Measurements from ENCODE around the gene RASGRF2.

RASGRF2 gene

GRCh38 chr5:81167544-81167943 lies 207.4 kb downstream of the RASGRF2 start:
- H3K4me1 ChIP-seq (ENCODE audit: control insufficient read depth in 1 of 2, insufficient read depth in 2 of 2, low read length in 2 of 2): peaks cover 21 to 36% of the 10 kb centered on the region in 2 experiments
- no peak overlapping the region for H3K4me3 ChIP-seq (ENCODE audit: low read depth, low read length)
- WGBS (ENCODE audit: extremely low coverage, insufficient coverage, insufficient read length): no CpG with 5 or more reads among the region's 8 CpGs
- peak overlapping the region; percentile 15 for H2BK120ac ChIP-seq (ENCODE audit: insufficient read depth, low read length, poor library complexity)
- H3K9me3 ChIP-seq (ENCODE audit: insufficient read depth, low read depth, low read length): peaks cover 6% of the 10 kb centered on the region
- H4K12ac ChIP-seq (ENCODE audit: low read depth, low read length): no peak overlapping the region
- no peak overlapping the region for H3K23ac ChIP-seq (ENCODE audit: low read length)
- H4K91ac ChIP-seq (ENCODE audit: low read depth, low read length): peak overlapping the region; percentile 98
- no peak overlapping the region for H3K14ac ChIP-seq (ENCODE audit: low read length)
- peak overlapping the region; percentile 14 for H2BK5ac ChIP-seq (ENCODE audit: low read depth, low read length, poor library complexity)
- H2BK12ac ChIP-seq (ENCODE audit: low read length): no peak overlapping the region
- H3K79me1 ChIP-seq (ENCODE audit: low read length): peaks cover 35% of the 10 kb centered on the region
- no peak overlapping the region for H3K18ac ChIP-seq (ENCODE audit: low read length)
- peak overlapping the region; percentile 99 for H3K27ac ChIP-seq (ENCODE audit: low read depth, low read length)
- peaks cover 6% of the 10 kb centered on the region for H3K79me2 ChIP-seq (ENCODE audit: control insufficient read depth, insufficient read depth, low read length, poor library complexity)
- H4K8ac ChIP-seq (ENCODE audit: low read depth, low read length): no peak overlapping the region
- H3K9ac ChIP-seq (ENCODE audit: low read length): no peak overlapping the region
- peaks cover 10 to 11% of the 10 kb centered on the region in 2 experiments for H3K36me3 ChIP-seq (ENCODE audit: control insufficient read depth in 1 of 2, insufficient read depth in 2 of 2, low read length in 2 of 2)
- no peak overlapping the region for H3K4ac ChIP-seq (ENCODE audit: low read depth, low read length)
- DNase-seq: no peak
- H2AFZ ChIP-seq (ENCODE audit: insufficient read depth, low read length, poor library complexity): no peak overlapping the region
- peak overlapping the region; percentile 32 for H3K4me2 ChIP-seq (ENCODE audit: low read length)
- H3K27me3 ChIP-seq (ENCODE audit: insufficient read depth, low read length): no peaks in the 10 kb centered on the region
- no peak overlapping the region for H2AK5ac ChIP-seq (ENCODE audit: low read length)

DNA sequence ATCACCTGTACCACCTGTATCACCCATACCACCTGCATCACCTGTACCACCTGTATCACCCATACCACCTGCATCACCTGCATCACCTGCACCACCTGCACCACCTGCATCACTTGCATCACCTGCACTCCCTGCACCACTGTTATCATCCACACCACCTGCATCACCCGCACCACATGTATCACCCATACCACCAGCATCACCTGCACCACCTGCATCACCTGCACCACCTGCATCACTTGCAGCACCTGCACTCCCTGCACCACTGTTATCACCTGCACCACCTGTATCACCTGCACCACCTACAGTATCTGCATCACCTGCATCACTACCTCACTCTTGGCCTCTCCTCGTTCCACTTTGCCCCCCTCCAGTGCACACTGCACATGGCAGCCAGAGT lies 209.8 kb downstream of the RASGRF2 start:
- Histone ChIP-seq H2BK12ac (ENCODE audit: low read length) (no peak overlapping the region), H3K36me3 (ENCODE audit: control insufficient read depth in 1 of 2, insufficient read depth in 2 of 2, low read length in 2 of 2) (peaks cover 8 to 10% of the 10 kb centered on the region in 2 experiments), H3K79me2 (ENCODE audit: control insufficient read depth, insufficient read depth, low read length, poor library complexity) (peaks cover 6% of the 10 kb centered on the region), H3K79me1 (ENCODE audit: low read length) (peaks cover 34% of the 10 kb centered on the region), H3K27me3 (ENCODE audit: insufficient read depth, low read length) (no peaks in the 10 kb centered on the region), H4K8ac (ENCODE audit: low read depth, low read length) (no peak overlapping the region), H3K4me2 (ENCODE audit: low read length) (no peak overlapping the region), H3K23ac (ENCODE audit: low read length) (peak overlapping the region; percentile 89), H2BK120ac (ENCODE audit: insufficient read depth, low read length, poor library complexity) (no peak overlapping the region), H3K4ac (ENCODE audit: low read depth, low read length) (no peak overlapping the region), H4K12ac (ENCODE audit: low read depth, low read length) (no peak overlapping the region), H3K14ac (ENCODE audit: low read length) (no peak overlapping the region), H2AFZ (ENCODE audit: insufficient read depth, low read length, poor library complexity) (no peak overlapping the region), H2AK5ac (ENCODE audit: low read length) (no peak overlapping the region), H3K9ac (ENCODE audit: low read length) (no peak overlapping the region), H3K4me3 (ENCODE audit: low read depth, low read length) (peak overlapping the region; percentile 42), H2BK5ac (ENCODE audit: low read depth, low read length, poor library complexity) (no peak overlapping the region), H3K27ac (ENCODE audit: low read depth, low read length) (no peak overlapping the region), H4K91ac (ENCODE audit: low read depth, low read length) (no peak overlapping the region), H3K18ac (ENCODE audit: low read length) (peak overlapping the region; percentile 16), H3K9me3 (ENCODE audit: insufficient read depth, low read depth, low read length) (peaks cover 6% of the 10 kb centered on the region), H3K4me1 (ENCODE audit: control insufficient read depth in 1 of 2, insufficient read depth in 2 of 2, low read length in 2 of 2) (peaks cover 19 to 33% of the 10 kb centered on the region in 2 experiments)
- DNase-seq: peak; percentile 30 to 36
- WGBS (ENCODE audit: extremely low coverage, insufficient coverage, insufficient read length): no CpG with 5 or more reads among the region's 2 CpGs

- H3K4ac ChIP-seq (ENCODE audit: low read depth, low read length): no peak overlapping the region
- no peak overlapping the region for H3K4me3 ChIP-seq (ENCODE audit: low read depth, low read length)
- H3K36me3 ChIP-seq (ENCODE audit: control insufficient read depth in 1 of 2, insufficient read depth in 2 of 2, low read length in 2 of 2): peaks cover 8 to 16% of the 10 kb centered on the region in 2 experiments
- peak in 1 of 2 donors; percentile 13 for DNase-seq
- H3K14ac ChIP-seq (ENCODE audit: low read length): no peak overlapping the region
- H4K12ac ChIP-seq (ENCODE audit: low read depth, low read length): no peak overlapping the region
- peaks cover 6% of the 10 kb centered on the region for H3K9me3 ChIP-seq (ENCODE audit: insufficient read depth, low read depth, low read length)
- no peak overlapping the region for H2BK12ac ChIP-seq (ENCODE audit: low read length)
- H2BK120ac ChIP-seq (ENCODE audit: insufficient read depth, low read length, poor library complexity): no peak overlapping the region
- peaks cover 28% of the 10 kb centered on the region for H3K79me1 ChIP-seq (ENCODE audit: low read length)
- H4K8ac ChIP-seq (ENCODE audit: low read depth, low read length): no peak overlapping the region
- no peak overlapping the region for H4K91ac ChIP-seq (ENCODE audit: low read depth, low read length)
- H3K79me2 ChIP-seq (ENCODE audit: control insufficient read depth, insufficient read depth, low read length, poor library complexity): peaks cover 2% of the 10 kb centered on the region
- no peak overlapping the region for H3K4me2 ChIP-seq (ENCODE audit: low read length)
- H3K18ac ChIP-seq (ENCODE audit: low read length): no peak overlapping the region
- no peak overlapping the region for H2AK5ac ChIP-seq (ENCODE audit: low read length)
- peaks cover 8 to 24% of the 10 kb centered on the region in 2 experiments for H3K4me1 ChIP-seq (ENCODE audit: control insufficient read depth in 1 of 2, insufficient read depth in 2 of 2, low read length in 2 of 2)
- no peak overlapping the region for H3K9ac ChIP-seq (ENCODE audit: low read length)
- no CpG with 5 or more reads among the region's 4 CpGs for WGBS (ENCODE audit: extremely low coverage, insufficient coverage, insufficient read length)
- H2BK5ac ChIP-seq (ENCODE audit: low read depth, low read length, poor library complexity): no peak overlapping the region
- H3K23ac ChIP-seq (ENCODE audit: low read length): no peak overlapping the region
- no peak overlapping the region for H2AFZ ChIP-seq (ENCODE audit: insufficient read depth, low read length, poor library complexity)
- no peak overlapping the region for H3K27ac ChIP-seq (ENCODE audit: low read depth, low read length)
- no peaks in the 10 kb centered on the region for H3K27me3 ChIP-seq (ENCODE audit: insufficient read depth, low read length)
Measured at GRCh38 chr5:81171769-81172168, 211.6 kb downstream of the RASGRF2 start.

- Histone ChIP-seq H2BK12ac (ENCODE audit: low read length) (no peak overlapping the region), H3K18ac (ENCODE audit: low read length) (no peak overlapping the region), H2AK5ac (ENCODE audit: low read length) (no peak overlapping the region), H4K12ac (ENCODE audit: low read depth, low read length) (no peak overlapping the region), H2AFZ (ENCODE audit: insufficient read depth, low read length, poor library complexity) (no peak overlapping the region), H3K4me2 (ENCODE audit: low read length) (no peak overlapping the region), H3K4me1 (ENCODE audit: control insufficient read depth in 1 of 2, insufficient read depth in 2 of 2, low read length in 2 of 2) (peaks cover 8 to 22% of the 10 kb centered on the region in 2 experiments), H3K79me1 (ENCODE audit: low read length) (peaks cover 26% of the 10 kb centered on the region), H3K36me3 (ENCODE audit: control insufficient read depth in 1 of 2, insufficient read depth in 2 of 2, low read length in 2 of 2) (peaks cover 8 to 18% of the 10 kb centered on the region in 2 experiments), H3K14ac (ENCODE audit: low read length) (no peak overlapping the region), H3K79me2 (ENCODE audit: control insufficient read depth, insufficient read depth, low read length, poor library complexity) (peaks cover 2% of the 10 kb centered on the region), H3K27ac (ENCODE audit: low read depth, low read length) (no peak overlapping the region), H3K27me3 (ENCODE audit: insufficient read depth, low read length) (no peaks in the 10 kb centered on the region), H3K9me3 (ENCODE audit: insufficient read depth, low read depth, low read length) (peaks cover 6% of the 10 kb centered on the region), H3K4me3 (ENCODE audit: low read depth, low read length) (no peak overlapping the region), H3K9ac (ENCODE audit: low read length) (no peak overlapping the region), H2BK5ac (ENCODE audit: low read depth, low read length, poor library complexity) (no peak overlapping the region), H2BK120ac (ENCODE audit: insufficient read depth, low read length, poor library complexity) (no peak overlapping the region), H3K4ac (ENCODE audit: low read depth, low read length) (no peak overlapping the region), H4K8ac (ENCODE audit: low read depth, low read length) (no peak overlapping the region), H4K91ac (ENCODE audit: low read depth, low read length) (no peak overlapping the region), H3K23ac (ENCODE audit: low read length) (no peak overlapping the region)
- DNase-seq: no peak
- WGBS (ENCODE audit: extremely low coverage, insufficient coverage, insufficient read length): no CpG with 5 or more reads among the region's 3 CpGs
Measured at GRCh38 chr5:81172710-81173109, 212.5 kb downstream of the RASGRF2 start.

All from trophoblast cell (in vitro differentiated cells and primary cell).